GM21528 (cell line): Measurements from ENCODE around the gene LGALS4.
"Not testable (repeated sequence)": the region's sequence is repeated elsewhere in the genome, so short reads cannot be mapped to it uniquely, and the experiment has no call there.

Source experiments
- ATAC-seq: cut with Tn5 transposase; IDR thresholded peaks from one replicate; pipeline ENCODE4 v1.9.1; 2021; ENCODE audit warnings: mild to moderate bottlenecking, moderate library complexity; ENCODE audit not compliant: unreplicated experiment, low FRiP score

LGALS4 gene

DNA sequence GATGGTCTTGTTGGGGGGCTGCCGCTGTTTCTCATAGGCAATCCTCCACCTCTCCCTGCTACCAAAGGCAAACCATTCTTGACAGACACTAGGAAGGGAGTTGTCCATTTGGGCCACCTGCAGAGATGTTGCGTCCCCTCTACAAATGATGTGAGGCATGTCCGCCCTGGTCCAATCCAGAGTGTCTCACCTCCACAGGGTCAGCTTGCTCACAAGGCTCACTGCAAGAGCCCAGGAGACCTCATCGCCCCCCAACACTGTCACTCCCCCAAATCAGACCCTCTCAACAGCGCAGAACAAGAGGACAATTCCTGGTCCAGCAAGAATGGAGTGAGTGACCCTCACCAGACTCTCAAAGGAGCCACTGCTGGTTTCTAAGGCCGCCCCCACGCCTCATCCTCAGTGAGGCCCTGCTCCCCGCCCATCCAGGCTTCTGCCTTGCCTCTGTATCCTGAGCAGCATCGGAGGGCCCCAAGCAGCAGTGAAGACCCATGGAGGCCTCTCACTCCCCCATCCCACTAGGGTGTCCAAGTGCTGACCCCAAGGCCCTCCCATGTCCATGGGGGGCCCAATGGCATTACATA, 30.5 kb upstream of the LGALS4 start:
- ATAC-seq, result no peak

- no peak for ATAC-seq
Measured at GRCh38 chr19:38842439-38843174, 29.9 kb upstream of the LGALS4 start.

GRCh38 chr19:38841787-38842438, 29.2 kb upstream of the LGALS4 start:
- ATAC-seq, result no peak

GRCh38 chr19:38841180-38841766, 28.5 kb upstream of the LGALS4 start:
- ATAC-seq, result no peak

DNA sequence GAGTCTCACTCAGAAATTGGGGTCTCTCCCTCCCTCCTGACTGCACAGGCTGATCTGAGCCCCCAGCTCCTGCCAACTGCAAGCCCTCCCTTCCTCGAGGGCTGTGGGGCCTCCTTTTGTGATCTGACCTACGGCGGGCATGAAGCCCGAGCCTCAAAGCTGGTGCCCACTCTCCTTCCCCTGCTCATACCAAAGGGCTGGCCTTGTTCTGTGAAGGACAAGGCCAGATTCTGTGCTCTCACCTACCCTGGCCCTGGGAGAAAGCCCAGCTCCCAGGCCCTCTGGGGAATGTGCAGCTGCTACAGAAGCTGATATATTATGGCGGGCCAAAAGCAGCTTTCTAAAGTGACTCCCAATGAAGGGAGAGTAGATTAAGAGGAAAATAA, 27.8 kb upstream of the LGALS4 start:
- no peak for ATAC-seq

DNA sequence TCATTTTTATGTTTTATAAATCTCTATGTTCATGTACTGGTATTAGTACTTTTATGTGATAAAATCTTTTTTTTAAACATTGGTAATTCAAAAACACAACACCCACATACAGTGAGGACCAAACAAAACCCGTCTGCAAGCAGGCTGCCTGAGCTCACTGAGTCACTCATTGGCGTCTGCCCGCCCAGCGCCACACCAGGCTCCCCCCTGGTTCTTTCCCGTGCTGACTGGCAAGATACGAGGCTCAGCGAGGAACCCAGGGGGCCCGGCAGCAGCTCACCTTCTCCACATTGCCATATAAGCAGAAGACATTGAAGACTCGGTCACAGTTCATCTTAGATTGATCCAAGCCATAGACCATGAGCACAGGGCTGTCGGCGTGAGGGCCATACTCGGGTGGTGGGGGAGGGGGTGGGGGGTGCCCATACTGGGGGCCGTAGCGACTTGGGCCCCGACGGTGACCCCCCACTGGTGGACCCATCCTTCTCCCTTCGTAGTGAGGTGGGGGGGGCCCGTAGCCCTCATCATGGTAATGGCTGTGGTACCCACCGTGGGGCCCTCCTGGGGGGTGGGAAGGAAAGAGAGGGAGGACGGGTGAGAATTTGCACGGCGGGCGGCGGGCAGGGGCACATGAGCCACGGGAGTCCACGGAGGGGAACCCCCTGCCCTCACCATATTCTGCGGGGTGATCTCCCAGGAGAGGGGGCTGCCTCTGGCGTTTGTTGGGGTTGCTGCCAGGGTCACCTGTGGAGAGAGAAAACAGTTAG, 27.3 kb upstream of the LGALS4 start:
- no peak for ATAC-seq

- no peak for ATAC-seq
Measured at GRCh38 chr19:38838986-38839761, 26.4 kb upstream of the LGALS4 start.

- ATAC-seq, result no peak
Measured at GRCh38 chr19:38838208-38838985, 25.7 kb upstream of the LGALS4 start.

DNA sequence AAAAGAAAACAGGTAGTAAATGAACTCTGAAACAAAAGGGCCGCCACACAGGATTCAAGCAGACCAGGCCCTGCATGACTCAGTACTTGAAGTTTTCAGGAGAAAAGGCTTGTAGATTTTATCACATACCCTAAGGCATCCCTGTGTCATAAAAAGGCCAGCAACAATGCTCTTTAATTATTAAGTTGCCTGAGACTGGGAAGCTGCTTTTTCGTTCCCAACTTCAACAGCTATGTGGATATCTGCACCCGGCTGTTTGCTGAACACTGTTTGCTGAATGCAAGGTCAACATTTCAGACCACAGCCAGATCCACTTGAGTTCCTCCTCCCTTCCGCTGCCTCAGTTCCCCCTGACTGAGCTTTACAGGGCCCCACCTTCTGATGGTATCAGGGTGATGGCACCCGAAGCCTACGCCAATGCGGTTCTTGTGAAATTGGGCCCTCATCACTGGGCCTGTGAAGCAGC, 24.9 kb upstream of the LGALS4 start:
- ATAC-seq, result no peak

DNA sequence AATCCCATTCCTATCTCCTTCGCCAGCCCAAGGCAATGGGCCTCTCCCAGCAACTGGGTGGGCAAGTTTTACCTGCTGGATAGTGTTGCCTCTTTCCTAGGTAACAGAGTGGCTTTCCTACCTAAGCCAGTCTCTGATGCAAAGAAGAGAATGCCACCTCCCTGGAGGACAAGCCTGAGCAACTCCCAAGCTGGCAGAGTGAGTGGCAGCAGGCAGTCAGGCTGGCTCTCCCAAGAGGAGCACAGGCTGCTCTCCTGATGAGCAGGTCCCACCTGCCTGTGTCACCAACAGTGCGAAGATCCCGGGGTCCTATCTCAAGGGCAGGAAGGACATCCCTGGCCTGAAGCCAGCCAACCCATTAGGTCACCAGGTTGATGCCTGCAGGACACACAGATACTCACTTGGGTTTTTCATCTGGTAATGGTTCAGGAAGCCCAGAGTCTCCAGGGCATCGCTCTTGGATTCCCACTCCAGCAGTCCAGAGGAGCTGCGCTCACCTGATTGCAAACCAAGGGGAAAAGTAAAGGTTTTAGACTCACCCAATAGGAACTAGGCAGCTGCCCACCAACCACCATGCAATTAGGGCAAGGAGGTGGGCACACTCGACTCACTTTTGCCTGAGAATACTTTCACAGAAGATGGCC, 24.4 kb upstream of the LGALS4 start:
- ATAC-seq, result no peak

GRCh38 chr19:38836159-38836982, 23.6 kb upstream of the LGALS4 start:
- no peak for ATAC-seq

GRCh38 chr19:38834590-38834989, 21.8 kb upstream of the LGALS4 start:
- no peak for ATAC-seq

DNA sequence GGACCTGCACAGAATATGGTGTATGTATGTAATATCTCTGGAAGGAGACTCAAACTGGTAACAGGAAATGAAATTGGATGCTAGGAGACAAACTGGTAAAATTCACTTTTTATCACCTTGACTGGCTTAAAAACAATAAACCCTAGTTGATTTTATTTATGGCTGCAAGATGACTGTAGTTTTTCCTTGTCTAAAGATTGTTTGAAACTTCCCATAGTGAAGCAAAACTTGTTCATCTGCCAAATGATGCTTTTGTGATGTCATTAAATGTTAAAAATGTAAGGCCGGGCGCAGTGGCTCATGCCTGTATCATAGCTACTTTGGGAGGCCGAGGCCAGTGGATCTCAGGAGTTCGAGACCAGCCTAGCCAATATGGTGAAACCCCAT, 21.4 kb upstream of the LGALS4 start:
- no peak for ATAC-seq

DNA sequence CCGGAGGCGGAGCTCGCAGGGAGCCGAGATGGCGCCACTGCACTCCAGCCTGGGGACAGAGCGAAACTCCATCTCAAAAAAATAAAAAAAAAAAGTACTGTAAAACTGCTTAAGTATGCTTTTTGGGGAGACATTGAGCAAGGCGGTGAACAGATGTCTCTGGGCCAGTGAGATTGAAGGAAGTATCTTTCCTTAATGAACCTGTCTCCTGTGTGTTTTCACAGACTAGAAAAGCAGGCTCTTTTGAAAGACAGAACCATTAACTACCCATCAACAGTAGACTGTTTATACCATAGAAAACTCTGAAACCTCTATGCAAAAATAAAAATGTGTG, 20.3 kb upstream of the LGALS4 start:
- no peak for ATAC-seq

DNA sequence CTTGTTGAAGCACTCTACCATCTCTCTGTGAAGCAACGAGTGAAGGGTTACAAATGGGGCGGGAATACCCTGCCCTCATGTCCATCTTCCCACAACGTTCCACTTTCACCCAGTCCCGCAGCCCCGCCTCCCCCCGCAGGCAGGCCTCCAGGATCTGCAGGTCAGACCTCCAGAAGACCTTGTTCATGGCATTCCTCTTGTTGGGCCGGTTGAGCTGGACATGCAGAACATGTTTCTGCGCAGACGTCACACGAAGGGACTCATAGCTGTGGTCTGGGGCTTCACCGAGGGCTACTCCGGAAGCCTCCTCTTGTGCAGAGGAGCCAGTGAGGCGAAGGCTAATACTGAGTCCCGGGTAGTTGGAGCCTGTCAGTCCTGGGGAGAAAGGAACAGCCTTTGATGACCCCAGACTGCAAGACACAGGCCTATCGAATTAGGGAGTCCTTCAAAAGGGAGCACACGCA, 18.4 kb upstream of the LGALS4 start:
- peak; percentile 39 for ATAC-seq

GRCh38 chr19:38830039-38830733, 17.4 kb upstream of the LGALS4 start:
- no peak for ATAC-seq

- not testable (repeated sequence) for ATAC-seq
Measured at GRCh38 chr19:38829203-38829602, 16.5 kb upstream of the LGALS4 start.
